ENCODE data around the gene TSPAN18.

TSPAN18 gene

GRCh38 chr11:44942029-44942955, 215.5 kb downstream of the TSPAN18 start:
- no peak for DNase-seq (ENCODE audit: low spot score)

GRCh38 chr11:44943118-44943517, 216.4 kb downstream of the TSPAN18 start:
- no peak for DNase-seq (ENCODE audit: low spot score)

GRCh38 chr11:44943696-44944095, 216.9 kb downstream of the TSPAN18 start:
- no peak for DNase-seq (ENCODE audit: low spot score)

- no peak for DNase-seq (ENCODE audit: low spot score)
These were observed 217.6 kb downstream of the TSPAN18 start for GRCh38 chr11:44944181-44944852.

GRCh38 chr11:44944853-44945235, 218.1 kb downstream of the TSPAN18 start:
- DNase-seq (ENCODE audit: low spot score): no peak

- no peak for DNase-seq (ENCODE audit: low spot score)
These were observed 218.9 kb downstream of the TSPAN18 start for GRCh38 chr11:44945666-44946065.

GRCh38 chr11:44946263-44946662, 219.5 kb downstream of the TSPAN18 start:
- DNase-seq (ENCODE audit: low spot score): no peak

GRCh38 chr11:44947114-44947513, 220.4 kb downstream of the TSPAN18 start:
- no peak for DNase-seq (ENCODE audit: low spot score)

GRCh38 chr11:44948155-44948554, 221.4 kb downstream of the TSPAN18 start:
- DNase-seq (ENCODE audit: low spot score): no peak

GRCh38 chr11:44949160-44950030, 222.6 kb downstream of the TSPAN18 start:
- peak; percentile 26 for DNase-seq (ENCODE audit: low spot score)

- DNase-seq (ENCODE audit: low spot score): no peak
These were observed 223.4 kb downstream of the TSPAN18 start for GRCh38 chr11:44950031-44950624.

- peak; percentile 69 for DNase-seq (ENCODE audit: low spot score)
These were observed 224.1 kb downstream of the TSPAN18 start, which contains the start of gene TP53I11 for GRCh38 chr11:44950625-44951476. TSS of gene TP53I11 (minus strand) at chr11:44950883. CDS start at chr11:44938335, 12,548 bp downstream.

GRCh38 chr11:44952082-44952481, 225.3 kb downstream of the TSPAN18 start:
- DNase-seq (ENCODE audit: low spot score): no peak

- DNase-seq (ENCODE audit: low spot score): no peak
These were observed 225.9 kb downstream of the TSPAN18 start for GRCh38 chr11:44952500-44953260.

- no peak for DNase-seq (ENCODE audit: low spot score)
These were observed 227.5 kb downstream of the TSPAN18 start for GRCh38 chr11:44954051-44954906.

- DNase-seq (ENCODE audit: low spot score): no peak
These were observed 228.4 kb downstream of the TSPAN18 start for GRCh38 chr11:44955015-44955738.

- no peak for DNase-seq (ENCODE audit: low spot score)
These were observed 230.3 kb downstream of the TSPAN18 start for GRCh38 chr11:44957040-44957515.

All from RKO (cell line).